NB4 (cell line): Measurements from ENCODE around the gene NUDT3.
"Not testable (repeated sequence)": the region's sequence is repeated elsewhere in the genome, so short reads cannot be mapped to it uniquely, and the experiment has no call there.

Experiments
- DNase-seq: peaks from one replicate; pipeline ENCODE4 v3.0.0; 2010; ENCODE audit warnings: low read depth
- H3K4me3 ChIP-seq: one replicate; pipeline ENCODE4 v1.5.1; 2011; ENCODE audit warnings: mild to moderate bottlenecking, low read depth, low read length, moderate library complexity
- MYC ChIP-seq: IDR thresholded peaks from 2 replicates; pipeline ENCODE4 v1.6.1; 2011; ENCODE audit warnings: low read depth, low read length
- POLR2A ChIP-seq: IDR thresholded peaks from 2 replicates; pipeline ENCODE4 v1.6.1; 2011; ENCODE audit warnings: mild to moderate bottlenecking; ENCODE audit not compliant: insufficient read length; ENCODE audit errors: extremely low read depth
- TF ChIP-seq, protein P1 (sequence below): IDR thresholded peaks from one replicate; pipeline ENCODE4 v1.5.1; 2012; ENCODE audit warnings: low read depth, low read length
- TF ChIP-seq, protein P2 (sequence below): IDR thresholded peaks from 2 replicates; pipeline ENCODE4 v1.6.1; 2011; ENCODE audit warnings: low read depth, low read length

Gene NUDT3

DNA sequence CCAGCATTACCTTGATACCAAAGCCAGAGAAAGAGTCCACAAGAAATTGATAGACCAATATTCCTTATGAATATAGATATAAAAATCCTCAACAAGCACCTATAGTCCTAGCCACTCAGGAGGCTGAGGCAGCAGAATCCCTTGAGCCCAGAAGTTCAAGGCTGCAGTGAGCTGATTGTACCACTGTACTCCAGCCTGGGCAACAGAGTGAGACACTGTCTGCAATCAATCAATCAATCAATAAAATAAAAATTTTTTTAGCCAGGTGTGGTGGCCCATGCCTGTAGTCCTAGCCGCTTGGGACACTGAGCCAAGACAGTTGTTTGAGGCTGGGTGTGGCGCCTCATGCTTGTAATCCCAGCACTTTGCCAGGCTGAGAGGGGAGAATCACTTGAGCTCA lies 124.7 kb downstream of the NUDT3 start:
- DNase-seq: no peak
- TF ChIP-seq POLR2A (no peak), MYC (no peak)
- TF ChIP-seq, protein P1, sequence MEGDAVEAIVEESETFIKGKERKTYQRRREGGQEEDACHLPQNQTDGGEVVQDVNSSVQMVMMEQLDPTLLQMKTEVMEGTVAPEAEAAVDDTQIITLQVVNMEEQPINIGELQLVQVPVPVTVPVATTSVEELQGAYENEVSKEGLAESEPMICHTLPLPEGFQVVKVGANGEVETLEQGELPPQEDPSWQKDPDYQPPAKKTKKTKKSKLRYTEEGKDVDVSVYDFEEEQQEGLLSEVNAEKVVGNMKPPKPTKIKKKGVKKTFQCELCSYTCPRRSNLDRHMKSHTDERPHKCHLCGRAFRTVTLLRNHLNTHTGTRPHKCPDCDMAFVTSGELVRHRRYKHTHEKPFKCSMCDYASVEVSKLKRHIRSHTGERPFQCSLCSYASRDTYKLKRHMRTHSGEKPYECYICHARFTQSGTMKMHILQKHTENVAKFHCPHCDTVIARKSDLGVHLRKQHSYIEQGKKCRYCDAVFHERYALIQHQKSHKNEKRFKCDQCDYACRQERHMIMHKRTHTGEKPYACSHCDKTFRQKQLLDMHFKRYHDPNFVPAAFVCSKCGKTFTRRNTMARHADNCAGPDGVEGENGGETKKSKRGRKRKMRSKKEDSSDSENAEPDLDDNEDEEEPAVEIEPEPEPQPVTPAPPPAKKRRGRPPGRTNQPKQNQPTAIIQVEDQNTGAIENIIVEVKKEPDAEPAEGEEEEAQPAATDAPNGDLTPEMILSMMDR: no peak
- TF ChIP-seq, protein P2, sequence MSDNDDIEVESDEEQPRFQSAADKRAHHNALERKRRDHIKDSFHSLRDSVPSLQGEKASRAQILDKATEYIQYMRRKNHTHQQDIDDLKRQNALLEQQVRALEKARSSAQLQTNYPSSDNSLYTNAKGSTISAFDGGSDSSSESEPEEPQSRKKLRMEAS: no peak
- no peak overlapping the region for H3K4me3 ChIP-seq

DNA sequence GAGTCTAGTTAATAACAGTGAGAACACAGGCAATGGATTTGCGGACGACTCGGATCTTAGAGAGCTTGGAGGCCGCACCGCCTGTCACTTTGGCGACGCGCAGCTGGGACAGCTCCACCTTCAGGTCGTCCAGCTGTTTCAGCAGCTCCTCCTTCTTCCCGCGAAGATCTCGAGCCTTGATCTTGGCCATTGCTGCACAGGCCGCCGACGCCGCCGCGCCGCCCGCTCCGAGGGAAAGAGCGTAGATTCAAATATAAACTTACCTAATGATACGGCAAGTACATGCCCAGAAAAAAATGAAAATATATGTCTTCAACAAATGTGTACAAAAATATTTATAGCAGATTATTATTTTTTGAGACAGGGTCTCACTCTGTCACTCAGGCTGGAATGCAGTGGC lies 129.0 kb downstream of the NUDT3 start:
- H3K4me3 ChIP-seq, DNase-seq: not testable (repeated sequence)

DNA sequence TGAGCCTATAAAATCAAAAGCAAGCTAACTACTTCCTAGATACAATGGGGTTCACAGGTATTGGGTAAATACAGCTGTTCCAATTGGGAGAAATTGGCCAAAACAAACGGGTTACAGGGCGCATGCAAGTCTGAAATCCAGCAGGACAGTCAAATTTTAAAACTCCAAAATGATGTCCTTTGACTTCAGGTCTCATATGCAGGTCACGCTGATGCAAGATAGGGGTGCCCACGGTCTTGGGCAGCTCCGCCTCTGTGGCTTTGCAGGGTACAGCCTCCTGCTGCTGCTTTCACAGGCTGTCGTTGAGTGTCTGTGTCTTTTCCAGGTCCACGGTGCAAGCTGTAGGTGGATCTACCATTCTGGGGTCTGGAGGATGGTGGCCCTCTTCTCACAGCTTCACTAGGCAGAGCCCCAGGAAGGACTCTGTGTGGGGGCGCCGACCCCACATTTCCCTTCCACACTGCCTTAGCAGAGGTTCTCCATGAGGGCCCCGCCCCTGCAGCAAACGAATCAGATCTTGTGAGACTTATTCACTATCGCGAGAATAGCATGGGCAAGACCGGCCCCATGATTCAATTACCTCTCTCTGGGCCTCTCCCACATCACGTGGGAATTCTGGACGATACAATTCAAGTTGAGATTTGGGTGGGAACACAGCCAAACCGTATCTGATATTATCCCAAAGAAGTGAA lies 131.7 kb downstream of the NUDT3 start:
- H3K4me3 ChIP-seq: no peak overlapping the region
- no peak for DNase-seq
- TF ChIP-seq POLR2A: no peak
- no peak for TF ChIP-seq MYC

DNA sequence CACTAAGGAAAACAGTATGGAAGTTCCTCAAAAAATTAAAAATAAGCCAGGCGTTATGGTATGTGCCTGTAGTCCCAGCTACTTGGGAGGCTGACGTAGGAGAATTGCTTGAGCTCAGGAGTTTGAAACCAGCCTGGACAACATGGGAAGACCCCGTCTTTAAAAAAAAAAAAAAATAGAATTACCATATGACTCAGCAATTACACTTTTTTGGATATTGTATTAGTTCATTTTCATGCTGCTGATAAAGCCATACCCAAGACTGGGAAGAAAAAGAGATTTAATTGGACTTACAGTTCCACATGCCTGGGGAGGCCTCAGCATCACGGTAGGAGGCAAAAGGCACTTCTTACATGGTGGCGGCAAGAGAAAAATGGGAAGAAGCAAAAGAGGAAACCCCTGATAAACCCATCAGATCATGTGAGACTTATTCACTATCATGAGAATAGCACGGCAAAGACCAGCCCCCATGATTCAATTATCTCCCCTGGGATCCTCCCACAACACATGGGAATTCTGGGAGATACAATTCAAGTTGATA lies 132.9 kb downstream of the NUDT3 start:
- no peak for DNase-seq
- H3K4me3 ChIP-seq: no peak overlapping the region
- TF ChIP-seq, protein P1: no peak
- TF ChIP-seq, protein P2: no peak

DNA sequence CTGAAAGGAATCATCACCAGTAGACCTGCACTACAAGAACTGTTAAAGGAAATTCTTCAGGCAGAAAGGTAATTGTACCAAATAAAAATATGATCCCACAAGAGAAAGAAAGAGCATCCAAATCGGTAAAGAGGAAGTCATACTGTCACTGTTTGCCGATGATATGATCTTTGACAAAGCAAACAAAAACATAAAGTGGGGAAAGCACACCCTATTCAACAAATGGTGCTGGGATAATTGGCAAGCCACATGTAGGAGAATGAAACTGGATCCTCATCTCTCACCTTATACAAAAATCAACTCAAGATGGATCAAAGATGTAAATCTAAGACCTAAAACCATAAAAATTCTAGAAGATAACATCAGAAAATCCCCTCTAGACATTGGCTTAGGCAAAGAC lies 140.1 kb downstream of the NUDT3 start:
- H3K4me3 ChIP-seq, DNase-seq: not testable (repeated sequence)

DNA sequence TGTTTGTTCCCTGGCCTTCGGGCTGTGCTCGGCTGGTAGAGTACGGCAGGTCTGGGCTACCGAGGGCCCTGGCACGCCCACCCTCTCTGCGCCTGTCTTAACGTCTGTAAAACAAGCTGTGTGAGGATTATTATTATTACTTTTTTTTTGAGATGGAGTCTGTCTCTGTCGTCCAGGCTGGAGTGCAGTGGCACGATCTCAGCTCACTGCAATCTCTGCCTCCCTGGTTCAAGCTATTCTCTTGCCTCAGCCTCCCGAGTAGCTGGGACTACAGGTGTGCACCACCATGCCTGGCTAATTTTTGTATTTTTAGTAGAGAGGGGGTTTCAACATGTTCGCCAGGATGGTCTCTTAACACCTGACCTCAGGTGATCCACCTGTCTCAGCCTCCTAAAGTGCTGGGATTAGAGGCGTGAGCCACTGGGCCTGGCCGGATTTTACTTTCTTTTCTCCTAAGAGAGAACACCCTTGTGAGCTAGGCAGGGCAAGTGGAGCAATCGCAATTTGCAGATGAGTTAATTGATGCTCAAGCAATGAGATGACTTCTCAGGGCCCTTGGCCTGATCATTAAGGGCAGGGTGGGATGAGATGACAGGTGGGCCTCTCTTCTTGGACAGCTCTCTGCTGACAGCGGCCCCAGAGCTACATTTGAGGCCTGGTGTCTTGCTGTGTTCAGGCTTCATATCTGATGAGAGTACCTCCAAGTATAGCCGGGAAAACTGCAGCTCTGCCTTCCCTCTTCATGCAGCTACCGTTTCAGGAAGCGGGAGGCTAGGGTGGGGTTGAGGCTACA lies 142.8 kb downstream of the NUDT3 start:
- H3K4me3 ChIP-seq: peak overlapping the region; percentile 56
- no peak for DNase-seq
- no peak for TF ChIP-seq MYC
- TF ChIP-seq, protein P2: no peak
- TF ChIP-seq, protein P1: no peak
- TF ChIP-seq POLR2A: no peak

DNA sequence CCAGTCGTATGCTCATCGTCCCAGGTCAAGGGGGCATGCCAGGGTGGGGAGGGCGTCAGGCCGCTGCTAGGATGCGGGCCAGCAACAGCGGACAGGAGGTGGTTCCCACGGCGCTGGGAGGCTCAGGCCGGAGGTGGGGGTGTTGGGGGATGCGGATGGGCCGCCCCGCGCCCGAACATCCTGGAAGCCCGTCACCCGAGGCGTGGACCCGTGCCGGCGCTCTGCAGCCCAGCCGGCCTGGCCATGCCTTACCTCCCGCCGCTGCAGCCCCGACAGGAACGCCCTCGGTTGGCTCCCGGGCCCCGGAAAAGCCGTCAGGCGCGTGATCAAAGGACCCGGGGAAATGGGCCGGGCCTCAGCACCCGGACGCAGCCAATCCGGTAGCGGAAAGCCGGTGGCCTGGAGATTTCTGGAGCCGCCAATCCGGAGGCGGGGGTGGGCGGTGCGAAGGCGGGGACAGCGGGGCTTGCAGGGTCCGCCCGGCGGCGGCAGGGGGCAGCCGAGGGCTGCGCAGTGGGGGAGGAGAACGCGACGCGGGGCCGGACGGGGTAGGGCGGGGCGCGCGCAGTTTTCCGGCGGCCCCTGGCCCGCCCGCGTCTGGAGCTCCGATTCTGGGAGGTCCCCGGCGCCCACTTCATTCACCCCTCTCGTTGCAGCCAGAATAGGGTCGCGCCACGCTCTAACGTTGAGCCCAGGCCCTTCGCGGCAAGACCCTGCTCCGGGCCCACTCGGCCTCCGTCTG lies 143.6 kb downstream of the NUDT3 start, which contains the start of gene SMIM29:
Gene SMIM29 (minus strand): TSS at position 280 of the 742 bp plus-strand sequence. CDS start 1,215 bp downstream, outside the sequence.
- TF ChIP-seq MYC: peak; percentile 58
- peak; percentile 44 for TF ChIP-seq POLR2A
- TF ChIP-seq, protein P2: peak; percentile 59
- TF ChIP-seq, protein P1: peak; percentile 79
- DNase-seq: peak; percentile 97
- peak within 1 kb of the TSS; percentile 80 for H3K4me3 ChIP-seq
